HepG2 (cell line): ENCODE results near the gene ADAM8. TPM values are rescaled to one million over a fixed set of nuclear protein-coding genes. Genes with fewer than 3 reads are reported as not detected.

Experiments
- ATAC-seq: fragments of 200-7000 bp; cut with Tn5 transposase; 3 replicates; pipeline ENCODE4 v1.9.1; 2020; ENCODE audit warnings: mild to moderate bottlenecking, moderate library complexity
- BruUV-seq: library from RNA; stranded (reverse); fragments of 400-500 nt; replicated peaks from 2 replicates; lab custom pipeline; 2021; lab: Mats Ljungman, UMichigan
- CTCF ChIA-PET: fragments of 300-600 bp; formaldehyde crosslinking; extraction: SDS; loops from one replicate; lab custom pipeline; 2021; ENCODE audit warnings: low total read pairs, inconsistent platforms, low intra/inter-chr PET ratio; lab: Yijun Ruan, JAX
- POLR2A ChIA-PET: fragments of 350-600 bp; sonication (Branson Sonifier 250); formaldehyde crosslinking; loops from one replicate; lab custom pipeline; 2020; ENCODE audit warnings: antibody characterized with exemption, inconsistent platforms; lab: Yijun Ruan, JAX
- DNase-seq: peaks from one replicate; pipeline ENCODE4 v3.0.0-alpha.2; 2015; ENCODE audit warnings: low spot score
- FAIRE-seq: peaks from 3 replicates; lab custom pipeline; 2011; peaks lifted over from hg19 to GRCh38; lab: Jason Lieb, UNC
- H2AFZ ChIP-seq: one replicate; pipeline ENCODE4 v1.6.1; 2011; ENCODE audit warnings: low read length, inconsistent platforms
- H3K27ac ChIP-seq: fragments of 300-600 bp; 3 replicates; pipeline ENCODE4 v1.8.0; 2011; ENCODE audit warnings: mixed run types, mild to moderate bottlenecking, mixed read lengths, low read length, inconsistent platforms; ENCODE audit not compliant: insufficient read depth; ENCODE audit errors: extremely low read length
- H3K27me3 ChIP-seq, 2 experiments: fragments of 200-600 bp in 1 of 2; 2 replicates in 1 of 2; 3 replicates in 1 of 2; pipeline versions ENCODE4 v1.6.0 to v1.8.0; 2011; ENCODE audit warnings: low read length in 2 of 2, mild to moderate bottlenecking in 2 of 2, moderate library complexity in 2 of 2, inconsistent platforms in 1 of 2; ENCODE audit not compliant: insufficient read depth in 2 of 2, control insufficient read depth in 1 of 2
- H3K36me3 ChIP-seq, 2 experiments: fragments of 200-600 bp in 1 of 2; replicated peaks in 1 of 2; 2 replicates in 1 of 2; 3 replicates in 1 of 2; pipeline versions ENCODE4 v1.5.1 to v1.8.0; 2011; ENCODE audit warnings: low read length in 2 of 2, inconsistent platforms in 1 of 2; ENCODE audit not compliant: insufficient read depth in 2 of 2, control insufficient read depth in 1 of 2
- H3K4me1 ChIP-seq: 2 replicates; pipeline ENCODE4 v1.5.1; 2012; ENCODE audit warnings: low read length, inconsistent platforms; ENCODE audit not compliant: insufficient read depth
- H3K4me2 ChIP-seq: 2 replicates; pipeline ENCODE4 v1.6.0; 2011; ENCODE audit warnings: low read depth, low read length, inconsistent platforms
- H3K4me3 ChIP-seq, 3 experiments: fragments of 200-600 bp in 1 of 3; sonication (generic), shearing (Covaris generic) in 1 of 3; replicated peaks in 1 of 3; 2 replicates each; pipeline ENCODE4 v1.5.1; 2011 to 2016; ENCODE audit warnings: low read length in 3 of 3, inconsistent platforms in 2 of 3, low read depth in 2 of 3, mild to moderate bottlenecking in 2 of 3, control low read depth in 1 of 3, mixed read lengths in 1 of 3; ENCODE audit not compliant: insufficient read depth in 1 of 3
- H3K79me2 ChIP-seq: one replicate; pipeline ENCODE4 v1.6.1; 2011; ENCODE audit warnings: low read length, inconsistent platforms; ENCODE audit not compliant: insufficient read depth
- H3K9ac ChIP-seq: 2 replicates; pipeline ENCODE4 v1.6.0; 2011; ENCODE audit warnings: mild to moderate bottlenecking, low read depth, low read length, inconsistent platforms; ENCODE audit not compliant: insufficient read depth
- H3K9me3 ChIP-seq: 2 replicates; pipeline ENCODE4 v1.5.1; 2012; ENCODE audit warnings: mild to moderate bottlenecking, low read length
- H4K20me1 ChIP-seq: 2 replicates; pipeline ENCODE4 v1.6.0; 2011; ENCODE audit warnings: inconsistent platforms, mild to moderate bottlenecking, low read length, moderate library complexity; ENCODE audit not compliant: insufficient read depth
- EZH2 ChIP-seq: conservative IDR thresholded peaks from 2 replicates; pipeline ENCODE4 v1.6.1; 2012; ENCODE audit warnings: mild to moderate bottlenecking, low read depth, low read length, moderate library complexity
- MBNL3 ChIP-seq: fragments of 250-450 bp; sonication (Bioruptor Pico); conservative IDR thresholded peaks from 2 replicates; pipeline ENCODE4 v1.8.0; 2022; ENCODE audit warnings: mild to moderate bottlenecking, inconsistent platforms
- MTA3 ChIP-seq: sonication (generic); formaldehyde crosslinking; IDR thresholded peaks from 2 replicates; pipeline ENCODE4 v1.4.0; 2020; ENCODE audit warnings: missing genetic modification reagents
- TBX2 ChIP-seq: sonication (generic); formaldehyde crosslinking; IDR thresholded peaks from 2 replicates; pipeline ENCODE4 v1.5.0; 2020; ENCODE audit warnings: missing genetic modification reagents, mild to moderate bottlenecking, borderline replicate concordance
- ZNF20 ChIP-seq: sonication (generic); formaldehyde crosslinking; IDR thresholded peaks from 2 replicates; pipeline ENCODE4 v1.4.0; 2020; ENCODE audit warnings: mild to moderate bottlenecking, moderate library complexity, missing genetic modification reagents
- WGBS: methylation state at CpG from one replicate; pipeline ENCODE4 v1.1.6; 2017; ENCODE audit warnings: low lambda C conversion rate; 5-methylcytosine and 5-hydroxymethylcytosine counted together
- in situ Hi-C: cut with HindIII; loops from 2 replicates; pipeline ENCODE4 v1.10.0; 2017; ENCODE audit warnings: low pct_unique_long_range_greater_than_20kb; ENCODE audit not compliant: extremely low pct_ligation_motif_present
- intact Hi-C: fragments of 100-400 bp; cut with micrococcal nuclease; formaldehyde crosslinking; loops from one replicate; pipeline ENCODE4 v1.10.0; 2022; ENCODE audit not compliant: unreplicated experiment
- polyA plus RNA-seq, 8 experiments: library from polyadenylated mRNA; depleted of rRNA in 3 of 8; stranded (reverse) in 7 of 8; unstranded in 1 of 8; fragments of >200 nt; fragmentation: Illumina TruSeq in 4 of 8; extraction: Trizol in 4 of 8; gene quantifications; 2 replicates each; pipeline versions ENCODE4 v1.2.1 to v1.2.3, GENCODE V29; 2011 to 2016; ENCODE audit warnings: low read depth in 4 of 8, missing spikeins in 1 of 8, mixed read lengths in 1 of 8; ENCODE audit not compliant: insufficient read depth in 1 of 8
- total RNA-seq, 5 experiments: library from RNA; depleted of rRNA; stranded (reverse); fragments of >200 nt; fragmentation: Illumina TruSeq; extraction: Trizol; gene quantifications; 2 replicates each; pipeline ENCODE4 v1.2.3, GENCODE V29; 2016; ENCODE audit warnings: low read depth in 1 of 5
- TF ChIP-seq, protein P1 (sequence below): sonication (generic); formaldehyde crosslinking; IDR thresholded peaks from 2 replicates; pipeline ENCODE4 v1.9.0; 2021; ENCODE audit warnings: missing genetic modification reagents, borderline replicate concordance
- TF ChIP-seq, protein P2 (sequence below): sonication (generic); formaldehyde crosslinking; IDR thresholded peaks from 2 replicates; pipeline ENCODE4 v1.4.0; 2020; ENCODE audit warnings: missing genetic modification reagents
- TF ChIP-seq, protein P3 (sequence below): sonication (generic); formaldehyde crosslinking; IDR thresholded peaks from 2 replicates; pipeline ENCODE4 v1.8.1; 2022; ENCODE audit warnings: low read depth, mild to moderate bottlenecking, missing genetic modification reagents
- TF ChIP-seq, protein P4 (sequence below): sonication (generic); formaldehyde crosslinking; IDR thresholded peaks from 2 replicates; pipeline ENCODE4 v1.5.0; 2020; ENCODE audit warnings: missing genetic modification reagents, mild to moderate bottlenecking, borderline replicate concordance
- TF ChIP-seq, protein P5 (sequence below): IDR thresholded peaks from 2 replicates; pipeline ENCODE4 v1.6.1; 2016

Gene ADAM8
- total and polyA plus RNA-seq, 2 of the 13 experiments (the other 11 are each of a cell fraction or from before 2014, with no cell fraction given) = 0.24 to 0.93 TPM

DNA sequence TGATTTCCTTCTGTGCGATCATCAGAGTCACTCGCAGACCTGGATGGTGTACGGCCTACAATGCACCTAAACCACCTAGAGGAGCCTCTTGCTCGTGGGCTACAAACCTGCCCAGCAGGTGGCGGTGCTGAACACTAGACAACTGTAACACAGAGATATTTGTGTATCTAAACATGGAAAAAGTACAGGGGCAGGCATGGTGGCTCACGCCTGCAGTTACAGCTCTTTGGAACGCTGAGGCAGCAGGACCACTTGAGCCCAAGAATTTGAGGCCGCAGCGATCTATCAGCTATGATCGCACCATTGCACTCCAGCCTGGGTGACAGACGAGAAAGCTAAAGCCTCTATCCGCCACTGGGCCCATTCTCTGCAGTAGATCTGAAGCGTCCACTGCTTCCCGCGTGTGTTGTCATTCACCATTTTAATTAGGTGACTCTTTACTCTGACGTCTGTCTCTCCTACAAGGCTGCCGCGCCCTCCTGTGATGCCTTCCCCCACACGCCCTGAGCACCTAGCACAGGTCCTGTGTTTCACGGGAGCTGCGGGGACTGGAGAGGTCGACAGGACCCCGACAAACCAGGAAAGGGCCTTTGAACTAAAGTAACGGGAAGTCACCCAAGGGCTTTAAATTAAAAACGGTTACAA lies 31.2 kb upstream of the ADAM8 start (continued):
- TF ChIP-seq, protein P1, sequence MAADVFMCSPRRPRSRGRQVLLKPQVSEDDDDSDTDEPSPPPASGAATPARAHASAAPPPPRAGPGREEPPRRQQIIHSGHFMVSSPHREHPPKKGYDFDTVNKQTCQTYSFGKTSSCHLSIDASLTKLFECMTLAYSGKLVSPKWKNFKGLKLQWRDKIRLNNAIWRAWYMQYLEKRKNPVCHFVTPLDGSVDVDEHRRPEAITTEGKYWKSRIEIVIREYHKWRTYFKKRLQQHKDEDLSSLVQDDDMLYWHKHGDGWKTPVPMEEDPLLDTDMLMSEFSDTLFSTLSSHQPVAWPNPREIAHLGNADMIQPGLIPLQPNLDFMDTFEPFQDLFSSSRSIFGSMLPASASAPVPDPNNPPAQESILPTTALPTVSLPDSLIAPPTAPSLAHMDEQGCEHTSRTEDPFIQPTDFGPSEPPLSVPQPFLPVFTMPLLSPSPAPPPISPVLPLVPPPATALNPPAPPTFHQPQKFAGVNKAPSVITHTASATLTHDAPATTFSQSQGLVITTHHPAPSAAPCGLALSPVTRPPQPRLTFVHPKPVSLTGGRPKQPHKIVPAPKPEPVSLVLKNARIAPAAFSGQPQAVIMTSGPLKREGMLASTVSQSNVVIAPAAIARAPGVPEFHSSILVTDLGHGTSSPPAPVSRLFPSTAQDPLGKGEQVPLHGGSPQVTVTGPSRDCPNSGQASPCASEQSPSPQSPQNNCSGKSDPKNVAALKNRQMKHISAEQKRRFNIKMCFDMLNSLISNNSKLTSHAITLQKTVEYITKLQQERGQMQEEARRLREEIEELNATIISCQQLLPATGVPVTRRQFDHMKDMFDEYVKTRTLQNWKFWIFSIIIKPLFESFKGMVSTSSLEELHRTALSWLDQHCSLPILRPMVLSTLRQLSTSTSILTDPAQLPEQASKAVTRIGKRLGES (CRISPR knock-in tag) = no peak
- no peak for TF ChIP-seq EZH2

DNA sequence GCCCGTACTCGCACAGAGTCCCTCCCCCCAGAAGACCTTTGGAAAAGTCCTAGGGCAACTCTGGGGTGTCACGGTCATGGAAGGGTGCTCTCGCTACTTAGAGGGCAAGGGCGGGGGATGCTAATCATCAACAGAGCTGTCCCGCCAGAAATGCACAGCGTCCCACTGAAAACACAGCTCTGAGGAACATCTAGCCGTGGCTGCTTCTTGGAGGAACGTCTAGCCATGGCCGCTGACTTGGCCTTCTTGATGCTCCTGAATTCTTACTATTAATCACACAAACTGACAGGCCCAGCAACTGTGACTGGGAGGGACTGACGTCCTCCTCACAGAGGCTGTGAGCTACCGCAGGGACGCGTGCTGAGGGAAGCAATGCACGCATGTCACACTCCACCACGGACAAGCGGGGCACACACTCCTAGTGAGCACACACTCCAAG lies 30.3 kb upstream of the ADAM8 start:
- H3K36me3 ChIP-seq = peaks cover 14 to 36% of the 10 kb centered on the region in 2 experiments; a peak in 4 of 5 replicates
- no peak for DNase-seq
- H3K27me3 ChIP-seq = no peaks in the 10 kb centered on the region; a peak in 1 of 5 replicates
- H4K20me1 ChIP-seq = peaks cover 9% of the 10 kb centered on the region
- intact Hi-C loops = no loop called here
- peaks cover 34% of the 10 kb centered on the region for H3K79me2 ChIP-seq
- FAIRE-seq = no peak
- H2AFZ ChIP-seq = no peak overlapping the region
- H3K4me3 ChIP-seq = peak overlapping the region in 1 of 3 experiments; percentile 86; a peak in 2 of 6 replicates
- 96% methylated on average over 17 of the region's 17 CpGs for WGBS
- no TSS peak for BruUV-seq
- peaks cover 15% of the 10 kb centered on the region for H3K4me1 ChIP-seq
- in situ Hi-C loops = no loop called here
- CTCF ChIA-PET = interaction anchor here (1.4 kb wide), 1 partner anchor 12 kb away, joined by 5 read pairs; no protein-coding TSS in a partner anchor
- no peak overlapping the region for H3K9ac ChIP-seq
- no peaks in the 10 kb centered on the region for H3K9me3 ChIP-seq
- H3K27ac ChIP-seq = no peak overlapping the region
- H3K4me2 ChIP-seq = peak overlapping the region; percentile 85
- POLR2A ChIA-PET = interaction anchor here (1.2 kb wide), 1 partner anchor 41 kb away, joined by 3 read pairs; no protein-coding TSS in a partner anchor
- ATAC-seq = no peak
- TF ChIP-seq TBX2 (CRISPR knock-in tag) (no peak), MTA3 (no peak), MBNL3 (CRISPR knock-in tag) (no peak), ZNF20 (CRISPR knock-in tag) (no peak)
- TF ChIP-seq, protein P2, sequence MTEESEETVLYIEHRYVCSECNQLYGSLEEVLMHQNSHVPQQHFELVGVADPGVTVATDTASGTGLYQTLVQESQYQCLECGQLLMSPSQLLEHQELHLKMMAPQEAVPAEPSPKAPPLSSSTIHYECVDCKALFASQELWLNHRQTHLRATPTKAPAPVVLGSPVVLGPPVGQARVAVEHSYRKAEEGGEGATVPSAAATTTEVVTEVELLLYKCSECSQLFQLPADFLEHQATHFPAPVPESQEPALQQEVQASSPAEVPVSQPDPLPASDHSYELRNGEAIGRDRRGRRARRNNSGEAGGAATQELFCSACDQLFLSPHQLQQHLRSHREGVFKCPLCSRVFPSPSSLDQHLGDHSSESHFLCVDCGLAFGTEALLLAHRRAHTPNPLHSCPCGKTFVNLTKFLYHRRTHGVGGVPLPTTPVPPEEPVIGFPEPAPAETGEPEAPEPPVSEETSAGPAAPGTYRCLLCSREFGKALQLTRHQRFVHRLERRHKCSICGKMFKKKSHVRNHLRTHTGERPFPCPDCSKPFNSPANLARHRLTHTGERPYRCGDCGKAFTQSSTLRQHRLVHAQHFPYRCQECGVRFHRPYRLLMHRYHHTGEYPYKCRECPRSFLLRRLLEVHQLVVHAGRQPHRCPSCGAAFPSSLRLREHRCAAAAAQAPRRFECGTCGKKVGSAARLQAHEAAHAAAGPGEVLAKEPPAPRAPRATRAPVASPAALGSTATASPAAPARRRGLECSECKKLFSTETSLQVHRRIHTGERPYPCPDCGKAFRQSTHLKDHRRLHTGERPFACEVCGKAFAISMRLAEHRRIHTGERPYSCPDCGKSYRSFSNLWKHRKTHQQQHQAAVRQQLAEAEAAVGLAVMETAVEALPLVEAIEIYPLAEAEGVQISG (CRISPR knock-in tag) = no peak
- TF ChIP-seq, protein P3, sequence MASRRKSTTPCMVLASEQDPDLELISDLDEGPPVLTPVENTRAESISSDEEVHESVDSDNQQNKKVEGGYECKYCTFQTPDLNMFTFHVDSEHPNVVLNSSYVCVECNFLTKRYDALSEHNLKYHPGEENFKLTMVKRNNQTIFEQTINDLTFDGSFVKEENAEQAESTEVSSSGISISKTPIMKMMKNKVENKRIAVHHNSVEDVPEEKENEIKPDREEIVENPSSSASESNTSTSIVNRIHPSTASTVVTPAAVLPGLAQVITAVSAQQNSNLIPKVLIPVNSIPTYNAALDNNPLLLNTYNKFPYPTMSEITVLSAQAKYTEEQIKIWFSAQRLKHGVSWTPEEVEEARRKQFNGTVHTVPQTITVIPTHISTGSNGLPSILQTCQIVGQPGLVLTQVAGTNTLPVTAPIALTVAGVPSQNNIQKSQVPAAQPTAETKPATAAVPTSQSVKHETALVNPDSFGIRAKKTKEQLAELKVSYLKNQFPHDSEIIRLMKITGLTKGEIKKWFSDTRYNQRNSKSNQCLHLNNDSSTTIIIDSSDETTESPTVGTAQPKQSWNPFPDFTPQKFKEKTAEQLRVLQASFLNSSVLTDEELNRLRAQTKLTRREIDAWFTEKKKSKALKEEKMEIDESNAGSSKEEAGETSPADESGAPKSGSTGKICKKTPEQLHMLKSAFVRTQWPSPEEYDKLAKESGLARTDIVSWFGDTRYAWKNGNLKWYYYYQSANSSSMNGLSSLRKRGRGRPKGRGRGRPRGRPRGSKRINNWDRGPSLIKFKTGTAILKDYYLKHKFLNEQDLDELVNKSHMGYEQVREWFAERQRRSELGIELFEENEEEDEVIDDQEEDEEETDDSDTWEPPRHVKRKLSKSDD (CRISPR knock-in tag) = no peak
- TF ChIP-seq, protein P4, sequence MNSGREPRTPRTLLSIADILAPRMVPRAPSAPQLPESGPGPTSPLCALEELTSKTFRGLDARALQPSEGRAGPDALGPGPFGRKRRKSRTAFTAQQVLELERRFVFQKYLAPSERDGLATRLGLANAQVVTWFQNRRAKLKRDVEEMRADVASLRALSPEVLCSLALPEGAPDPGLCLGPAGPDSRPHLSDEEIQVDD = no peak
- TF ChIP-seq, protein P5, sequence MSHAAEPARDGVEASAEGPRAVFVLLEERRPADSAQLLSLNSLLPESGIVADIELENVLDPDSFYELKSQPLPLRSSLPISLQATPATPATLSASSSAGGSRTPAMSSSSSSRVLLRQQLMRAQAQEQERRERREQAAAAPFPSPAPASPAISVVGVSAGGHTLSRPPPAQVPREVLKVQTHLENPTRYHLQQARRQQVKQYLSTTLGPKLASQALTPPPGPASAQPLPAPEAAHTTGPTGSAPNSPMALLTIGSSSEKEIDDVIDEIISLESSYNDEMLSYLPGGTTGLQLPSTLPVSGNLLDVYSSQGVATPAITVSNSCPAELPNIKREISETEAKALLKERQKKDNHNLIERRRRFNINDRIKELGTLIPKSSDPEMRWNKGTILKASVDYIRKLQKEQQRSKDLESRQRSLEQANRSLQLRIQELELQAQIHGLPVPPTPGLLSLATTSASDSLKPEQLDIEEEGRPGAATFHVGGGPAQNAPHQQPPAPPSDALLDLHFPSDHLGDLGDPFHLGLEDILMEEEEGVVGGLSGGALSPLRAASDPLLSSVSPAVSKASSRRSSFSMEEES (CRISPR knock-in tag) = no peak
